A549 (cell line): ENCODE data around the gene PARP8. TPM values are rescaled to one million over a fixed set of nuclear protein-coding genes. Genes with fewer than 3 reads are reported as not detected.
"Not testable (repeated sequence)": the region's sequence is repeated elsewhere in the genome, so short reads cannot be mapped to it uniquely, and the experiment has no call there.

Source experiments
- ATAC-seq, 2 experiments: fragments of 200-7000 bp in 1 of 2; fragments of >200 bp in 1 of 2; cut with Nextera tagmentation in 1 of 2; cut with Tn5 transposase in 1 of 2; 3 replicates each; pipeline versions ENCODE4 v1.8.0 to v1.9.1; 2018 to 2020; ENCODE audit warnings: mild to moderate bottlenecking in 1 of 2, moderate library complexity in 1 of 2
- CTCF ChIA-PET: fragments of 300-600 bp; sonication (Branson Sonifier 250); formaldehyde crosslinking; extraction: SDS; loops from one replicate; lab custom pipeline; 2021; ENCODE audit warnings: antibody characterized with exemption, inconsistent platforms; lab: Yijun Ruan, JAX
- POLR2A ChIA-PET: fragments of 350-600 bp; formaldehyde crosslinking; extraction: SDS; loops from one replicate; lab custom pipeline; 2021; ENCODE audit warnings: antibody characterized with exemption, inconsistent platforms; lab: Yijun Ruan, JAX
- DNase-seq, 2 experiments: peaks; one replicate each; pipeline versions ENCODE4 v3.0.0 to v3.0.0-alpha.2; 2011 to 2016; ENCODE audit warnings: low read depth in 1 of 2, low spot score in 1 of 2
- FAIRE-seq: peaks from 2 replicates; lab custom pipeline; 2011; peaks lifted over from hg19 to GRCh38; lab: Jason Lieb, UNC
- H3K27ac ChIP-seq, 2 experiments: fragments of >200 bp; sonication (Bioruptor Twin); formaldehyde crosslinking; 3 replicates each; pipeline ENCODE4 v1.5.1; 2016 to 2017
- H3K4me1 ChIP-seq: fragments of >200 bp; sonication (Bioruptor Twin); formaldehyde crosslinking; 3 replicates; pipeline ENCODE4 v1.6.1; 2016
- H3K4me2 ChIP-seq: fragments of >200 bp; sonication (Bioruptor Twin); formaldehyde crosslinking; 3 replicates; pipeline ENCODE4 v1.6.1; 2016
- H3K4me3 ChIP-seq: fragments of >200 bp; sonication (Bioruptor Twin); formaldehyde crosslinking; 3 replicates; pipeline ENCODE4 v1.5.1; 2016
- H3K9me3 ChIP-seq: fragments of >200 bp; sonication (Bioruptor Twin); formaldehyde crosslinking; 3 replicates; pipeline ENCODE4 v1.6.1; 2016
- CBX2 ChIP-seq: fragments of 200-600 bp; sonication (generic); IDR thresholded peaks from 2 replicates; pipeline ENCODE4 v1.6.1; 2016; ENCODE audit warnings: low read depth, mild to moderate bottlenecking, borderline replicate concordance
- CHD2 ChIP-seq: fragments of 150-350 bp; IDR thresholded peaks from 2 replicates; pipeline ENCODE4 v1.6.1; 2014; ENCODE audit warnings: low read length; ENCODE audit not compliant: partially characterized antibody
- CHD4 ChIP-seq: fragments of 200-600 bp; sonication (generic); IDR thresholded peaks from 2 replicates; pipeline ENCODE4 v1.6.1; 2016; ENCODE audit warnings: antibody characterized with exemption, mild to moderate bottlenecking, borderline replicate concordance
- FOSL2 ChIP-seq, 2 experiments: fragments of 450-650 bp in 1 of 2; fragments of >200 bp in 1 of 2; sonication (Bioruptor Twin) in 1 of 2; formaldehyde crosslinking; IDR thresholded peaks; 2 replicates each; pipeline versions ENCODE4 v1.5.0 to v1.6.1; 2016 to 2020; ENCODE audit warnings: mild to moderate bottlenecking in 1 of 2, moderate library complexity in 1 of 2
- HOXA7 ChIP-seq: fragments of 250-450 bp; sonication (Bioruptor Pico); IDR thresholded peaks from 2 replicates; pipeline ENCODE4 v1.5.0; 2020; ENCODE audit warnings: mild to moderate bottlenecking, moderate library complexity
- HOXB13 ChIP-seq: fragments of 250-450 bp; sonication (Bioruptor Pico); IDR thresholded peaks from 2 replicates; pipeline ENCODE4 v1.5.0; 2020; ENCODE audit warnings: low read depth, mild to moderate bottlenecking, moderate library complexity
- HOXB5 ChIP-seq: fragments of 250-450 bp; sonication (Bioruptor Pico); IDR thresholded peaks from 2 replicates; pipeline ENCODE4 v1.5.0; 2020; ENCODE audit warnings: mild to moderate bottlenecking, moderate library complexity
- JUN ChIP-seq, 2 experiments: fragments of >200 bp; sonication (Bioruptor Twin); formaldehyde crosslinking; IDR thresholded peaks; 2 replicates in 1 of 2; 3 replicates in 1 of 2; pipeline ENCODE4 v1.6.1; 2016 to 2017
- JUNB ChIP-seq: fragments of >200 bp; sonication (Bioruptor Twin); formaldehyde crosslinking; IDR thresholded peaks from 2 replicates; pipeline ENCODE4 v1.6.1; 2016
- MAFK ChIP-seq: fragments of 450-650 bp; IDR thresholded peaks from 2 replicates; pipeline ENCODE4 v1.6.1; 2014; ENCODE audit not compliant: partially characterized antibody
- MYC ChIP-seq: IDR thresholded peaks from 2 replicates; pipeline ENCODE4 v1.6.1; 2012; ENCODE audit warnings: mild to moderate bottlenecking, inconsistent platforms, low read length, improper control_type of control experiment, borderline replicate concordance
- NR3C1 ChIP-seq: fragments of >200 bp; sonication (Bioruptor Twin); formaldehyde crosslinking; IDR thresholded peaks from 3 replicates; pipeline ENCODE4 v1.6.1; 2017
- PHF8 ChIP-seq: fragments of 200-600 bp; sonication (generic); IDR thresholded peaks from 2 replicates; pipeline ENCODE4 v1.6.1; 2016; ENCODE audit warnings: low read depth, mild to moderate bottlenecking, antibody characterized with exemption, moderate library complexity, borderline replicate concordance
- POLR2AphosphoS2 ChIP-seq: conservative IDR thresholded peaks from 2 replicates; pipeline ENCODE4 v1.6.1; 2012; ENCODE audit warnings: low read length, improper control_type of control experiment, inconsistent platforms
- RCOR1 ChIP-seq: fragments of 150-350 bp; IDR thresholded peaks from 2 replicates; pipeline ENCODE4 v1.6.1; 2014; ENCODE audit warnings: antibody characterized with exemption, low read length, low read depth
- RNF2 ChIP-seq: fragments of 200-600 bp; sonication (generic); IDR thresholded peaks from 2 replicates; pipeline ENCODE4 v1.6.1; 2016; ENCODE audit warnings: low read depth, mild to moderate bottlenecking, antibody characterized with exemption, moderate library complexity, borderline replicate concordance
- TP53 ChIP-seq: fragments of 250-450 bp; sonication (Bioruptor Pico); IDR thresholded peaks from 2 replicates; pipeline ENCODE4 v1.5.0; 2021; ENCODE audit warnings: mild to moderate bottlenecking, moderate library complexity
- WGBS: methylation state at CpG from one replicate; pipeline ENCODE4 v1.1.6; 2017; ENCODE audit errors: missing lambda C conversion rate; 5-methylcytosine and 5-hydroxymethylcytosine counted together
- polyA plus RNA-seq, 4 experiments: library from polyadenylated mRNA; depleted of rRNA in 3 of 4; stranded (reverse); fragments of >200 nt; fragmentation: RNase III in 1 of 4; extraction: RNeasy Plus Mini Kit Qiagen cat#74134 plus additional on column Dnase treatment in 1 of 4; gene quantifications; 2 replicates in 3 of 4; 3 replicates in 1 of 4; pipeline ENCODE4 v1.2.3, GENCODE V29; 2011 to 2017
- TF ChIP-seq, protein P1 (sequence below): IDR thresholded peaks from 2 replicates; pipeline ENCODE4 v1.6.1; 2012; ENCODE audit warnings: low read depth, borderline replicate concordance

PARP8 gene
- polyA plus RNA-seq, 2 of the 4 experiments (the other 2 are of a cell fraction), result 0.01 to 0.48 TPM

DNA sequence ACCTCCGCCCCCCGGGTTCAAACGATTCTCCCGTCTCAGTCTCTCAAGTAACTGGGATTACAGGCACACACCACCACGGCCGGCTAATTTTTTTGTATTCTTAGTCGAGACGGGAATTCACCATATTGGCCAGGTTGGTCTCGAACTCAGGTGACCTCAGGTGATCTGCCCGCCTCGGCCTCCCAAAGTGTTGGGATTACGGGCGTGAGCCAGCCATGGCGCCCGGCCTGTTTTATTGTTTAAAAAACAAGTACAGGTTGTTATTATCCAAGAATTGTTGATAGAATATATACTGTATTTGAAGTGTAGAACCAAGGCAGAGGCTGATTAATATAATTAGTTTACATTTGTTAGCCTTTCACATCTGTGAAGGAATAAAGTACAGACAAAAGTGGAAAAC lies 8.9 kb downstream of the PARP8 start:
- WGBS, result 56% methylated on average over 13 of the region's 15 CpGs
- H3K4me3 ChIP-seq, result no peak overlapping the region
- no peak for ATAC-seq
- ChIA-PET POLR2A (no interaction called here), CTCF (no interaction called here)
- TF ChIP-seq CBX2, result no peak
- TF ChIP-seq RCOR1, result no peak
- no peak for TF ChIP-seq RNF2
- TF ChIP-seq HOXB13 (CRISPR knock-in tag), result no peak
- no peak for TF ChIP-seq POLR2AphosphoS2
- no peak for TF ChIP-seq JUN (IDR thresholded peaks at IDR 0.05)
- TF ChIP-seq, protein P1, sequence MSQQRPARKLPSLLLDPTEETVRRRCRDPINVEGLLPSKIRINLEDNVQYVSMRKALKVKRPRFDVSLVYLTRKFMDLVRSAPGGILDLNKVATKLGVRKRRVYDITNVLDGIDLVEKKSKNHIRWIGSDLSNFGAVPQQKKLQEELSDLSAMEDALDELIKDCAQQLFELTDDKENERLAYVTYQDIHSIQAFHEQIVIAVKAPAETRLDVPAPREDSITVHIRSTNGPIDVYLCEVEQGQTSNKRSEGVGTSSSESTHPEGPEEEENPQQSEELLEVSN, result no peak
- no peak for TF ChIP-seq NR3C1
- no peaks in the 10 kb centered on the region for H3K9me3 ChIP-seq
- H3K4me1 ChIP-seq, result no peaks in the 10 kb centered on the region
- no peak overlapping the region for H3K4me2 ChIP-seq
- no peak for FAIRE-seq
- H3K27ac ChIP-seq, result no peak overlapping the region
- DNase-seq, result no peak

DNA sequence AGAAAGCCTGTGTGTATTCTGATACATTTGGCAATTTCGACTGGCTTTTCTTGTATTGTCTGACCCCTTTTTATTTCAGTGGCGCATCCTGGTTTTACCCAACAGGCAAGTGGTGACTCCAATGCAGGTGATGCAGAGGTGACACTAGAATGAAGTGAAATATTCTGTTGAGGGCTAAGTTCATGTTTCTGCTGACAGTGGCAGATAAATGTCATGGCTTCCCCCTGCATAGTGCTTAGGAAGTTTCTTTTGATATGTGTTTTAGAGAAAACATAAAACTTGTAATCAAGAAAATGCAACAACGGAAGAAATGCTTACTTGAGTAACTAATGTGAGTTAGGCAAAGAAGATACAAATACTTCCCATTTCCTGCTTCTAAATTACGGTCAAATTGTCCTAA lies 13.1 kb downstream of the PARP8 start:
- H3K9me3 ChIP-seq, H3K4me2 ChIP-seq, DNase-seq, CTCF ChIA-PET, ATAC-seq, H3K4me1 ChIP-seq, POLR2A ChIA-PET, H3K4me3 ChIP-seq, H3K27ac ChIP-seq, FAIRE-seq: not testable (repeated sequence)
- WGBS, result 27% methylated on average over 4 of the region's 4 CpGs
- TF ChIP-seq MAFK, result peak; percentile 36

DNA sequence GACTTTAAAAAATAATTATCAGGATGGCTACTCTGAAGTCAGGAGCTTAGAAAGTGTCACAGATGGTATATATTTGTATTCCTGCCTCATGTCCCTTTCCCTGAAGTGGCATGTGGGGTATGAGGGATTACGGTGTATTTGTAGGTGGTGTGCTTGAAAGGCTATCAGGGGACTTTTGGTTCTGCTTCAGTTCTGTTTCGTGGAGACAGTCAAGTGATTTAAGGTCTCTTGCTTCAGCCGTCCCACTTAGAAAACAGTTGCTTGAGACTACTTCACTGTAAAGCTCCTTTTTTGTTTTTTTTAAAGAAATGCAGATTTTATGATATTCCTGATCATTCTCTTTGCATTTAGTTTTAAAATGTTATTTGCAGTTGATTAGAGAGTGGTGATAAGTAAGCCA lies 18.3 kb downstream of the PARP8 start:
- CTCF ChIA-PET, result no interaction called here
- no peak for ATAC-seq

DNA sequence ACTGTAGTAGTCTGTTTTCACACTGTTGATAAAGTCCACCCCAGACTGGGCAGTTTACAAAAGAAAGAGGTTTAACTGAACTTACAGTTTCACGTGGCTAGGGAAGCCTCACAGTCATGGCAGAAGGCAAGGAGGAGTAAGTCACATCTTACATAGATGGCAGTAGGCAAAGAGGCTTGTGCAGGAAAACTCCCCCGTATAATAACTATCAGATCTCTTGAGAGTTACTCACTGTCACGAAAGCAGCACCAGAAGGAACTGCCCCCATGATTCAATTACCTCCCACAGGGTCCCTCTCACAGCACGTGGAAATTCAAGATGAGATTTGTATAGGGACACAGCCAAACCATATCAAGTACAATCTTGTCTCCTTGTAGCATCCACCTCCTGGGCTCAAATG lies 21.1 kb downstream of the PARP8 start:
- DNase-seq, result no peak
- Histone ChIP-seq H3K4me1 (no peaks in the 10 kb centered on the region), H3K9me3 (no peaks in the 10 kb centered on the region), H3K27ac (no peak overlapping the region), H3K4me2 (no peak overlapping the region)
- ChIA-PET POLR2A (no interaction called here), CTCF (no interaction called here)
- 1% methylated on average over 4 of the region's 4 CpGs for WGBS
- no peak for FAIRE-seq
- no peak for TF ChIP-seq HOXA7 (CRISPR knock-in tag)
- no peak for TF ChIP-seq TP53 (CRISPR knock-in tag)
- TF ChIP-seq, all 56 proteins: peak for 0
- no peak for ATAC-seq
- H3K4me3 ChIP-seq, result no peak overlapping the region

More for the DNA sequence above, 18.3 kb downstream of the PARP8 start:
- Histone ChIP-seq H3K4me1 (no peaks in the 10 kb centered on the region), H3K4me3 (no peak overlapping the region), H3K9me3 (no peaks in the 10 kb centered on the region), H3K4me2 (no peak overlapping the region), H3K27ac (no peak overlapping the region)
- no peak for DNase-seq
- 16% methylated on average over 3 of the region's 3 CpGs for WGBS
- TF ChIP-seq FOSL2 (IDR thresholded peaks at IDR 0.05), result no peak
- no peak for TF ChIP-seq FOSL2 (CRISPR knock-in tag; IDR thresholded peaks at IDR 0.05)
- no peak for TF ChIP-seq JUNB
- no peak for TF ChIP-seq RCOR1
- TF ChIP-seq CHD2, result no peak
- no peak for TF ChIP-seq MYC
- no peak for TF ChIP-seq PHF8
- TF ChIP-seq CHD4, result no peak
- TF ChIP-seq HOXA7 (CRISPR knock-in tag), result no peak
- no peak for TF ChIP-seq HOXB5 (CRISPR knock-in tag)
- POLR2A ChIA-PET, result no interaction called here
- FAIRE-seq, result no peak
